Endothelial cell (in vitro differentiated cells): ENCODE data around the gene DCTD. TPM values are rescaled to one million over a fixed set of nuclear protein-coding genes. Genes with fewer than 3 reads are reported as not detected.
A peak's percentile ranks its signal among the peaks of the same experiment; 100 is the strongest.

Experiments used
- DNase-seq: peaks from one replicate; pipeline ENCODE4 v3.0.0; 2021; ENCODE audit warnings: low spot score
- H3K27ac Mint-ChIP-seq: one replicate; pipeline ENCODE4 v1.8.0; 2021; ENCODE audit warnings: mixed read lengths, inconsistent platforms; ENCODE audit not compliant: unreplicated experiment
- H3K27me3 Mint-ChIP-seq: one replicate; pipeline ENCODE4 v1.8.0; 2021; ENCODE audit warnings: mild to moderate bottlenecking, moderate library complexity, mixed read lengths, inconsistent platforms; ENCODE audit not compliant: unreplicated experiment
- H3K36me3 Mint-ChIP-seq: one replicate; pipeline ENCODE4 v1.8.0; 2021; ENCODE audit warnings: mild to moderate bottlenecking, low read depth, mixed read lengths, inconsistent platforms; ENCODE audit not compliant: unreplicated experiment
- H3K4me1 Mint-ChIP-seq: one replicate; pipeline ENCODE4 v1.8.0; 2021; ENCODE audit warnings: mild to moderate bottlenecking, mixed read lengths, inconsistent platforms; ENCODE audit not compliant: unreplicated experiment
- H3K4me3 Mint-ChIP-seq: one replicate; pipeline ENCODE4 v1.8.0; 2021; ENCODE audit warnings: mild to moderate bottlenecking, mixed read lengths, inconsistent platforms; ENCODE audit not compliant: unreplicated experiment
- H3K9me3 Mint-ChIP-seq: one replicate; pipeline ENCODE4 v1.8.0; 2021; ENCODE audit warnings: mixed read lengths, inconsistent platforms; ENCODE audit not compliant: unreplicated experiment
- long read RNA-seq: library from polyadenylated mRNA; unstranded; transcript quantifications from one replicate; pipeline ENCODE4 v2.0.0, GENCODE V29; 2020; ENCODE audit not compliant: unreplicated experiment
- total RNA-seq: library from RNA; stranded (reverse); fragmentation: NEBNext Ultra II Directional; extraction: Animal tissue kit (Norgen Biotek cat#: 25700); gene quantifications from one replicate; pipeline ENCODE4 v1.2.1, GENCODE V29; 2021; ENCODE audit not compliant: unreplicated experiment
- TF ChIP-seq, protein P1 (sequence below): fragments of 200-600 bp; sonication (generic); IDR thresholded peaks from one replicate; pipeline ENCODE4 v1.5.0; 2021; ENCODE audit warnings: antibody characterized with exemption; ENCODE audit not compliant: unreplicated experiment

The DCTD gene
- total RNA-seq: 115 TPM
- long read RNA-seq, transcript DCTD-201 (6 exons, 1,931 nt): major isoform, 43 of 65 reads
- long read RNA-seq, transcript DCTD-202 (6 exons, 1,972 nt): minor isoform, 8 of 65 reads
- long read RNA-seq, partial matches to known transcripts: 1 of 65 reads
- long read RNA-seq, other reads (novel, unspliced or antisense): 10 of 65 reads

DNA sequence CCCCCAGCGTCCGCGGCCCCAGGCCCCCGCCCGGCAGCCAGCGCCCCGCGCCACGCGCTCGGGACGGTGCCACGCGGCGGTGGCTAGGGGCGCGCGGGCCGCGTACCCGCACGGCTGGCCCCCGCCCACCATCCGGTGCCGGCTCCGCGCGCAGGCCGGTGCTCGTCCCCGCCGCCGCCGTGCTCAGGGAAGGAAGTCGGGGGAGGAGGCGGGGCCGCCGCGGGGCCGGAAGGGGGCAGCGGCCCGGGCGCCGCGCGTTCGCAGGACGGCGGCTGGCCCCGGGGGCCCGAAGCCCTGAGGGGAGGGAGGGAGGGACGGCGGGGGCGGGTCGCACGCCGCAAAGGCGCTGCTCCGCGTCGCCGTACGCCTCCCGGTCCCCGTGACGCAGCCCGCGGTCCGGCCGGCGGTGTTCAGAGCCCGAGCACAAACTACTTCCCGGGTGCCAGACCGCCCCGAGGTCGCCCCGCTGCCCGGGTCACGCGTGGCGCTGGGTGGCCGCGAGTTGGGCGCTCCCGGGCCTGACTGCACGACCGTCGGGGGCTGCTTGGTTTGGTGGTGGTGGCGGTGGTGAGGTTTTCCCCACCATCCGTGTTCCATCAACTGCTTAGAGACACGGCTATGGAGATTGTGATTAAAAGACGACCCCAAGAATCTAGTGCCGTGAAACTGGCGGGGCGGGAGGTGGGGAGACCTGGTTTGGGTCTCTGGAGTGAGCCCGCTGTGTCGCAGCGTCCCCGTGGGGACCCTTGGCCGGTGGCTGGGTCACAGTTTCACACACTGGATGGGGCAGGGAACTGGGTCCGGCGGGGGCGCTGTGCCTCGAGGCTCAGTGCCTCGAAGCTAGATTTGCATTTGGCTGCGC is at the start of gene DCTD:
Gene DCTD, minus strand, starts transcription at position 205 of the 862 bp plus-strand sequence. CDS start 1,818 bp downstream, outside the sequence.
- Mint-ChIP-seq H3K4me3 (peak within 1 kb of the TSS; percentile 90), H3K36me3 (peaks cover 12% of the 10 kb centered on the region), H3K27ac (peak within 1 kb of the TSS; percentile 92), H3K27me3 (peaks cover 8% of the 10 kb centered on the region), H3K4me1 (peaks cover 16% of the 10 kb centered on the region), H3K9me3 (no peaks in the 10 kb centered on the region)
- TF ChIP-seq, protein P1, sequence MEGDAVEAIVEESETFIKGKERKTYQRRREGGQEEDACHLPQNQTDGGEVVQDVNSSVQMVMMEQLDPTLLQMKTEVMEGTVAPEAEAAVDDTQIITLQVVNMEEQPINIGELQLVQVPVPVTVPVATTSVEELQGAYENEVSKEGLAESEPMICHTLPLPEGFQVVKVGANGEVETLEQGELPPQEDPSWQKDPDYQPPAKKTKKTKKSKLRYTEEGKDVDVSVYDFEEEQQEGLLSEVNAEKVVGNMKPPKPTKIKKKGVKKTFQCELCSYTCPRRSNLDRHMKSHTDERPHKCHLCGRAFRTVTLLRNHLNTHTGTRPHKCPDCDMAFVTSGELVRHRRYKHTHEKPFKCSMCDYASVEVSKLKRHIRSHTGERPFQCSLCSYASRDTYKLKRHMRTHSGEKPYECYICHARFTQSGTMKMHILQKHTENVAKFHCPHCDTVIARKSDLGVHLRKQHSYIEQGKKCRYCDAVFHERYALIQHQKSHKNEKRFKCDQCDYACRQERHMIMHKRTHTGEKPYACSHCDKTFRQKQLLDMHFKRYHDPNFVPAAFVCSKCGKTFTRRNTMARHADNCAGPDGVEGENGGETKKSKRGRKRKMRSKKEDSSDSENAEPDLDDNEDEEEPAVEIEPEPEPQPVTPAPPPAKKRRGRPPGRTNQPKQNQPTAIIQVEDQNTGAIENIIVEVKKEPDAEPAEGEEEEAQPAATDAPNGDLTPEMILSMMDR: no peak
- peak; percentile 77 for DNase-seq

DNA sequence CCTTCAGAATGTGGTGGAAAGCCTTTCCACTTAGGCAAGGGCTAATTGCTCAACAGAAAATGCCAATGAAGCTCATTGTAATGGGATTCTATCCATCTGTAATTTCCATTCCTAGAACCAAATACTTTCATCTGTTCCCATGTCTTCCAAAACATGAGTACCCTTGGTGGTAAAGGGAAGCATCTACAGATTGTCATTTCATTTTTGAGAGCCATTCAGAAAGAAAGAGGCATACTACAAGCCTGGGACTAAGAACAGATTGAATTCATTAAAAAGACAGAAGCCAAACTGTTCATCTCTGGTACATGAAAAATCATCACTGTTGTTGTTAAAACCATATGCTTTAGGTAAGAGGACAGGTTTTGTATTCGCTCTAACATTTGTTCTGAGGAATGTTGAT is 43.6 kb upstream of the DCTD start:
- Mint-ChIP-seq H3K27me3 (no peaks in the 10 kb centered on the region), H3K4me1 (no peaks in the 10 kb centered on the region), H3K4me3 (no peak overlapping the region), H3K36me3 (no peaks in the 10 kb centered on the region), H3K9me3 (no peaks in the 10 kb centered on the region), H3K27ac (no peak overlapping the region)
- no peak for DNase-seq
- TF ChIP-seq, protein P1: no peak

DNA sequence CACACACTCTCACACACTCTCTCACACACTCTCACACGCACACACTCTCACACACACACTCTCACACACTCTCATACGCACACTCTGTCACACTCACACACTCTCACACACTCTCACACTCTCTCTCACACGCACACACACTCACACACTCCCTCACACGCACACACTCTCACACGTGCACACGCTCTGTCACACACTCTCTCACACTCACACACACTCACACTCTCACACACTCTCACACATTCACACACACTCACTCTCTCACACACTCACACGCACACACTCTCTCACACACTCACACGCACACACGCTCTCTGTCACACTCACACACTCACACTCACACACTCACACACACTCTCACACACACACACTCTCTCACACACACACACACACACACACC is 43.0 kb upstream of the DCTD start:
- Mint-ChIP-seq H3K36me3 (no peaks in the 10 kb centered on the region), H3K27ac (no peak overlapping the region), H3K4me1 (no peaks in the 10 kb centered on the region), H3K9me3 (no peaks in the 10 kb centered on the region), H3K4me3 (no peak overlapping the region), H3K27me3 (no peaks in the 10 kb centered on the region)
- DNase-seq: no peak
- TF ChIP-seq, protein P1: no peak

DNA sequence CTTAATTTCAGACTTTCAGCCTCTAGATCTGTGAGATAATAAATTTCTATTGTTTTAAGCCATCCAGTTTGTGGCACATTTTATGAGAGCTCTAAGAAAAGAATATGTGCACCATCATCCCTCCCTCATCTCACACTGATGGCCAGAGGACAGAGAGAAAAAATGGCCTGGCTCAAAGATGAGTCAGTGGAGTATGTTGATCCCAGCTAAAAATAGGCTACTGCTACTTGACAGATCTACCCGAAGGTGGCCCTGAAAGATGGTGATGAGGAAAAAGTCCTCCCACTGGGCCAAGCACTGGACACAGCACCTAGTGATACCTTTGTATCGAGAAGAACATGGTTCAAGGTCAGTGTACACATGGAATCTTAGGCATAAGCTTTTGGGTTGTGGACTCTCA is 38.2 kb upstream of the DCTD start:
- no peaks in the 10 kb centered on the region for H3K27me3 Mint-ChIP-seq
- DNase-seq: no peak
- no peak overlapping the region for H3K27ac Mint-ChIP-seq
- no peaks in the 10 kb centered on the region for H3K36me3 Mint-ChIP-seq
- H3K4me1 Mint-ChIP-seq: no peaks in the 10 kb centered on the region
- no peak overlapping the region for H3K4me3 Mint-ChIP-seq
- H3K9me3 Mint-ChIP-seq: no peaks in the 10 kb centered on the region
- TF ChIP-seq, protein P1: no peak
